H1 (cell line): Measurements from ENCODE around the gene ACTA2. TPM values are rescaled to one million over a fixed set of nuclear protein-coding genes. Genes with fewer than 3 reads are reported as not detected.

Source experiments
- CTCF ChIA-PET: fragments of 300-600 bp; sonication (Branson Sonifier 250); formaldehyde crosslinking; loops from one replicate; lab custom pipeline; 2021; ENCODE audit not compliant: partially characterized antibody; lab: Charles Lee
- POLR2A ChIA-PET: fragments of 300-600 bp; sonication (Branson Sonifier 250); formaldehyde crosslinking; loops from one replicate; lab custom pipeline; 2021; ENCODE audit warnings: inconsistent platforms; ENCODE audit not compliant: partially characterized antibody; lab: Charles Lee
- DNase-seq, 2 experiments: peaks; one replicate each; pipeline versions ENCODE4 v3.0.0 to v3.0.0-alpha.2; 2010 to 2022; ENCODE audit warnings: low spot score in 2 of 2, low read depth in 1 of 2, mixed read lengths in 1 of 2
- FAIRE-seq: peaks from 2 replicates; lab custom pipeline; 2011; peaks lifted over from hg19 to GRCh38; lab: Jason Lieb, UNC
- H2AFZ ChIP-seq: 2 replicates; pipeline ENCODE4 v1.8.1; 2012; ENCODE audit warnings: low read length, inconsistent platforms
- H2AK5ac ChIP-seq: 2 replicates; pipeline ENCODE4 v1.6.1; 2013; ENCODE audit warnings: low read depth, low read length
- H2BK120ac ChIP-seq: replicated peaks from 2 replicates; pipeline ENCODE3; 2013; ENCODE audit warnings: low read depth, low read length, inconsistent platforms
- H2BK12ac ChIP-seq: 2 replicates; pipeline ENCODE4 v1.6.1; 2013; ENCODE audit warnings: low read depth, low read length
- H2BK15ac ChIP-seq: 2 replicates; pipeline ENCODE4 v1.6.1; 2013; ENCODE audit warnings: low read length
- H2BK20ac ChIP-seq: 2 replicates; pipeline ENCODE4 v1.6.1; 2013; ENCODE audit warnings: low read length
- H2BK5ac ChIP-seq: 2 replicates; pipeline ENCODE4 v1.6.1; 2013; ENCODE audit warnings: low read depth, low read length
- H3K14ac ChIP-seq: 2 replicates; pipeline ENCODE4 v1.6.1; 2013; ENCODE audit warnings: inconsistent platforms; ENCODE audit not compliant: insufficient read length
- H3K18ac ChIP-seq: 2 replicates; pipeline ENCODE4 v1.6.1; 2013; ENCODE audit warnings: low read length; ENCODE audit errors: extremely low read depth
- H3K23ac ChIP-seq: 2 replicates; pipeline ENCODE4 v1.6.1; 2013; ENCODE audit warnings: inconsistent platforms; ENCODE audit not compliant: insufficient read length
- H3K23me2 ChIP-seq: 2 replicates; pipeline ENCODE4 v1.6.1; 2013; ENCODE audit warnings: low read depth, low read length
- H3K27ac ChIP-seq: 2 replicates; pipeline ENCODE4 v1.6.1; 2011; ENCODE audit warnings: low read depth, low read length, inconsistent platforms
- H3K27me3 ChIP-seq, 4 experiments: replicated peaks in 1 of 4; 1 replicate in 1 of 4; 2 replicates in 3 of 4; pipeline versions ENCODE4 v1.6.1 to v1.8.1; 2011 to 2013; ENCODE audit warnings: low read length in 3 of 4, mild to moderate bottlenecking in 3 of 4, inconsistent platforms in 2 of 4, mixed read lengths in 2 of 4, moderate library complexity in 1 of 4; ENCODE audit not compliant: control insufficient read depth in 3 of 4, insufficient read depth in 3 of 4; ENCODE audit errors: extremely low read depth in 1 of 4
- H3K36me3 ChIP-seq, 4 experiments: 2 replicates each; pipeline versions ENCODE4 v1.6.1 to v1.8.1; 2011 to 2013; ENCODE audit warnings: mild to moderate bottlenecking in 4 of 4, low read length in 3 of 4, moderate library complexity in 2 of 4, control low read depth in 1 of 4, inconsistent platforms in 1 of 4; ENCODE audit not compliant: insufficient read depth in 4 of 4, control insufficient read depth in 2 of 4
- H3K4ac ChIP-seq: replicated peaks from 2 replicates; pipeline ENCODE3; 2013; ENCODE audit warnings: low read length, low read depth, mixed read lengths, inconsistent platforms; ENCODE audit not compliant: insufficient read length
- H3K4me1 ChIP-seq, 4 experiments: replicated peaks in 1 of 4; 1 replicate in 1 of 4; 2 replicates in 3 of 4; pipeline versions ENCODE4 v1.6.1 to v1.8.1; 2011 to 2013; ENCODE audit warnings: low read length in 3 of 4, inconsistent platforms in 2 of 4, mixed read lengths in 1 of 4; ENCODE audit not compliant: insufficient read depth in 4 of 4, control insufficient read depth in 3 of 4
- H3K4me2 ChIP-seq, 2 experiments: 2 replicates each; pipeline versions ENCODE4 v1.6.1 to v1.8.1; 2011 to 2013; ENCODE audit warnings: low read depth in 2 of 2, low read length in 2 of 2, control low read depth in 1 of 2, inconsistent platforms in 1 of 2, mild to moderate bottlenecking in 1 of 2; ENCODE audit not compliant: insufficient read depth in 1 of 2
- H3K4me3 ChIP-seq, 4 experiments: fragments of 200-600, 300-600 bp in 1 of 4; sonication (generic), shearing (Covaris generic), sonication (Bioruptor Twin) in 1 of 4; 2 replicates each; pipeline versions ENCODE4 v1.5.1 to v1.8.1; 2011 to 2016; ENCODE audit warnings: low read length in 4 of 4, low read depth in 3 of 4, control low read depth in 2 of 4, inconsistent platforms in 2 of 4, mild to moderate bottlenecking in 2 of 4, mixed read lengths in 1 of 4, moderate library complexity in 1 of 4; ENCODE audit not compliant: insufficient read depth in 2 of 4; ENCODE audit errors: extremely low read depth in 1 of 4
- H3K56ac ChIP-seq: replicated peaks from 2 replicates; pipeline ENCODE3; 2013; ENCODE audit warnings: low read depth, mild to moderate bottlenecking, mixed read lengths, low read length, inconsistent platforms; ENCODE audit not compliant: insufficient read length
- H3K79me1 ChIP-seq: 2 replicates; pipeline ENCODE4 v1.6.1; 2013; ENCODE audit warnings: low read depth, low read length, control low read depth
- H3K79me2 ChIP-seq, 2 experiments: 2 replicates each; pipeline versions ENCODE4 v1.6.1 to v1.8.1; 2012 to 2013; ENCODE audit warnings: low read length in 2 of 2, mild to moderate bottlenecking in 2 of 2, inconsistent platforms in 1 of 2; ENCODE audit not compliant: insufficient read depth in 2 of 2, control insufficient read depth in 1 of 2
- H3K9ac ChIP-seq, 4 experiments: replicated peaks in 1 of 4; 1 replicate in 1 of 4; 2 replicates in 3 of 4; pipeline versions ENCODE4 v1.6.1 to v1.8.1; 2011 to 2013; ENCODE audit warnings: low read depth in 3 of 4, low read length in 3 of 4, control low read depth in 2 of 4, mild to moderate bottlenecking in 2 of 4, moderate library complexity in 2 of 4, inconsistent platforms in 1 of 4; ENCODE audit errors: extremely low read depth in 1 of 4
- H3K9me3 ChIP-seq, 2 experiments: 2 replicates each; pipeline versions ENCODE4 v1.6.1 to v1.8.1; 2012 to 2013; ENCODE audit warnings: mild to moderate bottlenecking in 2 of 2, moderate library complexity in 2 of 2, control low read depth in 1 of 2, inconsistent platforms in 1 of 2, low read depth in 1 of 2, low read length in 1 of 2, mixed read lengths in 1 of 2; ENCODE audit not compliant: insufficient read depth in 2 of 2
- H4K20me1 ChIP-seq, 2 experiments: replicated peaks in 1 of 2; 2 replicates each; pipeline versions ENCODE3 to v1.8.1; 2011 to 2013; ENCODE audit warnings: inconsistent platforms in 2 of 2, low read length in 2 of 2, mild to moderate bottlenecking in 1 of 2; ENCODE audit not compliant: insufficient read depth in 2 of 2, control insufficient read depth in 1 of 2
- H4K5ac ChIP-seq: 2 replicates; pipeline ENCODE4 v1.6.1; 2013; ENCODE audit warnings: low read length, low read depth, mixed read lengths, inconsistent platforms; ENCODE audit not compliant: insufficient read length
- H4K8ac ChIP-seq: 2 replicates; pipeline ENCODE4 v1.8.0; 2013; ENCODE audit warnings: mild to moderate bottlenecking, moderate library complexity, low read length, inconsistent platforms; ENCODE audit not compliant: insufficient read depth; ENCODE audit errors: extremely low read depth
- H4K91ac ChIP-seq: replicated peaks from 2 replicates; pipeline ENCODE3; 2013; ENCODE audit warnings: low read length, mixed read lengths, inconsistent platforms; ENCODE audit not compliant: insufficient read length
- ASH2L ChIP-seq: fragments of 200-600, 300-600 bp; sonication (generic); IDR thresholded peaks from one replicate; pipeline ENCODE4 v1.7.1; 2017; ENCODE audit warnings: low read length
- BACH1 ChIP-seq: IDR thresholded peaks from 2 replicates; pipeline ENCODE4 v1.6.1; 2012; ENCODE audit warnings: low read length, improper control_type of control experiment
- ZNF274 ChIP-seq: IDR thresholded peaks from 2 replicates; pipeline ENCODE4 v1.7.0; 2012; ENCODE audit warnings: low read length, borderline replicate concordance; ENCODE audit errors: extremely low read depth
- WGBS, 2 experiments: shearing (Covaris generic) in 1 of 2; methylation state at CpG; one replicate each; pipeline versions ENCODE4 v1.1.6 to v1.1.7; 2013 to 2015; ENCODE audit warnings: low lambda C conversion rate in 2 of 2, mixed read lengths in 2 of 2, inconsistent platforms in 1 of 2, low coverage in 1 of 2, missing lambda C conversion rate in 1 of 2; ENCODE audit not compliant: insufficient replicate concordance in 2 of 2, insufficient coverage in 1 of 2, insufficient read length in 1 of 2; ENCODE audit errors: extremely low coverage in 1 of 2, missing lambda C conversion rate in 1 of 2; 5-methylcytosine and 5-hydroxymethylcytosine counted together
- polyA plus RNA-seq, 7 experiments: library from polyadenylated mRNA; depleted of rRNA in 3 of 7; stranded (reverse) in 5 of 7; unstranded in 2 of 7; fragments of >200 nt in 5 of 7; fragments of 200-250 nt in 2 of 7; gene quantifications; 1 replicate in 5 of 7; 2 replicates in 1 of 7; 4 replicates in 1 of 7; pipeline versions ENCODE4 v1.2.1 to v1.2.3, GENCODE V29; 2011 to 2013; ENCODE audit warnings: missing spikeins in 2 of 7, mixed read lengths in 2 of 7
- total RNA-seq: library from RNA; stranded (reverse); fragmentation: NEBNext Ultra II Directional; extraction: Animal tissue kit (Norgen Biotek cat#: 25700); gene quantifications from 2 replicates; pipeline ENCODE4 v1.2.1, GENCODE V29; 2021

ACTA2 gene
- total and polyA plus RNA-seq, 2 of the 8 experiments (the other 6 are each of a cell fraction or from before 2014, with no cell fraction given): 3.5 to 8.9 TPM

- Histone ChIP-seq H2BK12ac (no peak overlapping the region), H2BK120ac (no peak overlapping the region), H3K4me3 (no peak overlapping the region), H2BK5ac (no peak overlapping the region), H3K27me3 (no peaks in the 10 kb centered on the region), H3K4me1 (peaks cover 0 to 8% (median 3%) of the 10 kb centered on the region in 4 experiments; a peak in 3 of 7 replicates), H4K5ac (no peak overlapping the region), H3K79me2 (no peaks in the 10 kb centered on the region), H2BK15ac (no peak overlapping the region), H3K14ac (no peak overlapping the region), H3K4me2 (no peak overlapping the region), H3K27ac (no peak overlapping the region), H3K9ac (no peak overlapping the region), H3K18ac (no peak overlapping the region), H2AK5ac (no peak overlapping the region), H3K56ac (no peak overlapping the region), H3K23me2 (no peaks in the 10 kb centered on the region), H4K91ac (no peak overlapping the region), H3K36me3 (no peaks in the 10 kb centered on the region), H3K79me1 (no peaks in the 10 kb centered on the region), H3K4ac (no peak overlapping the region), H2BK20ac (no peak overlapping the region), H4K8ac (no peak overlapping the region), H4K20me1 (no peaks in the 10 kb centered on the region), H2AFZ (no peak overlapping the region), H3K9me3 (no peaks in the 10 kb centered on the region), H3K23ac (no peak overlapping the region)
- DNase-seq (no peak), FAIRE-seq (no peak)
- TF ChIP-seq BACH1 (no peak), ZNF274 (no peak), ASH2L (no peak)
- ChIA-PET CTCF (interaction anchor here (0.6 to 3.0 kb wide), 24 partner anchors 9 to 283 kb away, joined by 3 to 21 read pairs (median 4); partner anchors contain the start of gene FAS), POLR2A (no interaction called here)
- 89% methylated on average over 3 of the region's 3 CpGs; no CpG with 5 or more reads in 1 of the 2 experiments for WGBS, 2 experiments
Observed at GRCh38 chr10:88936656-88937055, 15.9 kb downstream of the ACTA2 start.
